GM23338 (cell line): ENCODE measurements around the gene PIAS1. TPM values are rescaled to one million over a fixed set of nuclear protein-coding genes. Genes with fewer than 3 reads are reported as not detected.

ENCODE experiments used
- ATAC-seq: fragments of 200-7000 bp; cut with Tn5 transposase; 3 replicates; pipeline ENCODE4 v1.9.1; 2020
- DNase-seq: peaks from one replicate; pipeline ENCODE4 v3.0.0-alpha.2; 2015; ENCODE audit warnings: low spot score
- H2AFZ ChIP-seq: fragments of 200-600 bp; sonication (generic); 2 replicates; pipeline ENCODE4 v1.8.0; 2016; ENCODE audit warnings: antibody characterized with exemption, mild to moderate bottlenecking, moderate library complexity
- H3F3A ChIP-seq: fragments of 200-600 bp; sonication (generic); replicated peaks from 2 replicates; pipeline ENCODE4 v1.8.0; 2017; ENCODE audit warnings: antibody characterized with exemption, mixed run types, low read depth
- H3K27ac ChIP-seq: fragments of 200-600 bp; sonication (generic); 2 replicates; pipeline ENCODE4 v1.6.1; 2016; ENCODE audit warnings: low read depth
- H3K27me3 ChIP-seq: fragments of 200-600 bp; sonication (generic); 2 replicates; pipeline ENCODE4 v1.8.0; 2016; ENCODE audit warnings: mild to moderate bottlenecking, mixed run types, moderate library complexity; ENCODE audit not compliant: insufficient read depth
- H3K36me3 ChIP-seq: fragments of 200-600 bp; sonication (generic); 2 replicates; pipeline ENCODE4 v1.8.0; 2016; ENCODE audit warnings: mild to moderate bottlenecking; ENCODE audit not compliant: insufficient read depth
- H3K4me1 ChIP-seq: fragments of 200-600 bp; sonication (generic); 2 replicates; pipeline ENCODE4 v1.8.0; 2016; ENCODE audit warnings: mild to moderate bottlenecking, moderate library complexity; ENCODE audit not compliant: insufficient read depth
- H3K4me2 ChIP-seq: fragments of 200-600 bp; sonication (generic); 2 replicates; pipeline ENCODE4 v1.7.1; 2017; ENCODE audit warnings: mixed run types
- H3K4me3 ChIP-seq: fragments of 200-600 bp; sonication (generic); 2 replicates; pipeline ENCODE4 v1.6.1; 2016; ENCODE audit warnings: mixed run types
- H3K79me2 ChIP-seq: fragments of 200-600 bp; sonication (generic); replicated peaks from 2 replicates; pipeline ENCODE4 v1.8.0; 2017; ENCODE audit warnings: mild to moderate bottlenecking; ENCODE audit not compliant: insufficient read depth
- H3K9me2 ChIP-seq: fragments of 200-600 bp; sonication (generic); 2 replicates; pipeline ENCODE4 v1.8.0; 2017; ENCODE audit not compliant: insufficient read depth
- H4K20me1 ChIP-seq: fragments of 200-600 bp; sonication (generic); replicated peaks from 2 replicates; pipeline ENCODE4 v1.8.0; 2017; ENCODE audit warnings: mild to moderate bottlenecking; ENCODE audit not compliant: insufficient read depth
- H3K27ac Mint-ChIP-seq: 2 replicates; pipeline ENCODE4 v1.8.0; 2020; ENCODE audit warnings: inconsistent platforms, mild to moderate bottlenecking, moderate library complexity, mixed read lengths
- H3K27me3 Mint-ChIP-seq: 3 replicates; pipeline ENCODE4 v1.8.0; 2022; ENCODE audit warnings: low read depth, mild to moderate bottlenecking, moderate library complexity, mixed read lengths, inconsistent platforms; ENCODE audit not compliant: insufficient read depth, poor library complexity
- H3K36me3 Mint-ChIP-seq: 3 replicates; pipeline ENCODE4 v1.8.0; 2021; ENCODE audit warnings: low read depth, mild to moderate bottlenecking, inconsistent platforms, moderate library complexity, mixed read lengths
- H3K4me1 Mint-ChIP-seq: 3 replicates; pipeline ENCODE4 v1.8.0; 2020; ENCODE audit warnings: mild to moderate bottlenecking, inconsistent platforms, mixed read lengths
- H3K4me3 Mint-ChIP-seq: 3 replicates; pipeline ENCODE4 v1.8.0; 2021; ENCODE audit warnings: moderate library complexity, mild to moderate bottlenecking, inconsistent platforms, mixed read lengths
- H3K9me3 Mint-ChIP-seq: 3 replicates; pipeline ENCODE4 v1.8.0; 2020; ENCODE audit warnings: moderate library complexity, mild to moderate bottlenecking, inconsistent platforms, mixed read lengths
- CREB1 ChIP-seq: fragments of 250-450 bp; sonication (Bioruptor Pico); IDR thresholded peaks from 2 replicates; pipeline ENCODE4 v1.5.0; 2020; ENCODE audit warnings: low read depth, mild to moderate bottlenecking, moderate library complexity
- EZH2phosphoT487 ChIP-seq: fragments of 200-600 bp; sonication (generic); IDR thresholded peaks from one replicate; pipeline ENCODE4 v1.8.1; 2018; ENCODE audit warnings: antibody characterized with exemption; ENCODE audit not compliant: unreplicated experiment
- JUNB ChIP-seq: IDR thresholded peaks from one replicate; pipeline ENCODE4 v1.6.1; 2016; ENCODE audit warnings: antibody characterized with exemption; ENCODE audit not compliant: unreplicated experiment
- NANOG ChIP-seq: IDR thresholded peaks from 2 replicates; pipeline ENCODE4 v1.6.1; 2016; ENCODE audit warnings: antibody characterized with exemption, borderline replicate concordance
- POLR2AphosphoS5 ChIP-seq: IDR thresholded peaks from 2 replicates; pipeline ENCODE4 v1.6.1; 2016; ENCODE audit warnings: antibody characterized with exemption, low read depth
- REST ChIP-seq: IDR thresholded peaks from one replicate; pipeline ENCODE4 v1.6.1; 2018; ENCODE audit warnings: antibody characterized with exemption; ENCODE audit not compliant: unreplicated experiment
- ZNF114 ChIP-seq: fragments of 250-450 bp; sonication (Bioruptor Pico); IDR thresholded peaks from 2 replicates; pipeline ENCODE4 v1.5.0; 2020; ENCODE audit warnings: mild to moderate bottlenecking, moderate library complexity
- ZNF331 ChIP-seq: fragments of 250-450 bp; sonication (Bioruptor Pico); IDR thresholded peaks from 2 replicates; pipeline ENCODE4 v1.5.0; 2020; ENCODE audit warnings: low read depth, mild to moderate bottlenecking, moderate library complexity
- polyA plus RNA-seq: library from polyadenylated mRNA; unstranded; fragments of >200 nt; fragmentation: Nextera tagmentation; extraction: Ambion mirVana; gene quantifications from 2 replicates; pipeline ENCODE4 v1.2.1, GENCODE V29; 2016
- total RNA-seq: library from RNA; depleted of rRNA; stranded (reverse); fragments of >200 nt; shearing (Covaris generic); gene quantifications from 2 replicates; pipeline ENCODE4 v1.2.3, GENCODE V29; 2014
- TF ChIP-seq, protein P1 (sequence below), 2 experiments: fragments of 200-600 bp in 1 of 2; sonication (generic) in 1 of 2; conservative IDR thresholded peaks; 2 replicates each; pipeline versions ENCODE4 v1.5.1 to v1.6.1; 2016 to 2017; ENCODE audit warnings: antibody characterized with exemption in 2 of 2, low read depth in 2 of 2, mild to moderate bottlenecking in 2 of 2, moderate library complexity in 1 of 2

PIAS1 gene
- total and polyA plus RNA-seq, 2 experiments from 2014 or later: 30.7 to 32.1 TPM

DNA sequence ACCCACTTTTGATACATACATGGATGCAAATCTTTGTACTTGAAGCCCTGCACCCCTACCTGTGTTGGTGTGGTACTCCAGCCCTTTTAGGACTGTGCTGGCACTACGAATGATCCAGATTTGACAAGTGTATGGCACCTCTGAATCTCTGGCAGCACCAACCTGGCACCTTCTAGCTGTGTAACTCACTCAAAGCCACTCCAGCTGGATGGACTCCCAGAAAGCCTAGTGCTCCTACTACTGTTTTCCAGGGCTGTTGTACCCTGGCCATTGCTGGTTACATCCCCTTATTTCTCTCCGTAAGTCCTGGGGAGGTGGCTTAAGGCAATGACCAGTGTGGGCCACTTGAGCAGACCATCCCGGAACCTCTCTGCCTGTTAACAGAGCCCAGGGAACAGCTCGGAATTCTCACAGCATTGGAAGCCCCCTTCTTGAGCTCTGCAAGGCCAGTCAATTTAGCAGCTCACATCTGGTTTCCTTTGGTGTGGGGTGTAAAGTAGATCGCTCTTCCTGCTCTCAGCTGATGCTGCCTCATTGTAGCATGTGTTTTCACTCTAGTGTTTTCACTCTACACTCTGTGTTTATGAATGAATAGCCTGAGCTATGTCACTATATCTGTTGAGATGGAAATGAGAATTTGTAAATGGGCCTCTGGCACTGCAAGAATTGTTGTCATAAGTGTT lies 138.8 kb downstream of the PIAS1 start (continued):
- no peak for TF ChIP-seq ZNF114 (CRISPR knock-in tag)
- TF ChIP-seq EZH2phosphoT487: no peak
- no peak for TF ChIP-seq NANOG
- no peak for TF ChIP-seq ZNF331 (CRISPR knock-in tag)
- no peak for TF ChIP-seq CREB1 (CRISPR knock-in tag)
- TF ChIP-seq, protein P1, sequence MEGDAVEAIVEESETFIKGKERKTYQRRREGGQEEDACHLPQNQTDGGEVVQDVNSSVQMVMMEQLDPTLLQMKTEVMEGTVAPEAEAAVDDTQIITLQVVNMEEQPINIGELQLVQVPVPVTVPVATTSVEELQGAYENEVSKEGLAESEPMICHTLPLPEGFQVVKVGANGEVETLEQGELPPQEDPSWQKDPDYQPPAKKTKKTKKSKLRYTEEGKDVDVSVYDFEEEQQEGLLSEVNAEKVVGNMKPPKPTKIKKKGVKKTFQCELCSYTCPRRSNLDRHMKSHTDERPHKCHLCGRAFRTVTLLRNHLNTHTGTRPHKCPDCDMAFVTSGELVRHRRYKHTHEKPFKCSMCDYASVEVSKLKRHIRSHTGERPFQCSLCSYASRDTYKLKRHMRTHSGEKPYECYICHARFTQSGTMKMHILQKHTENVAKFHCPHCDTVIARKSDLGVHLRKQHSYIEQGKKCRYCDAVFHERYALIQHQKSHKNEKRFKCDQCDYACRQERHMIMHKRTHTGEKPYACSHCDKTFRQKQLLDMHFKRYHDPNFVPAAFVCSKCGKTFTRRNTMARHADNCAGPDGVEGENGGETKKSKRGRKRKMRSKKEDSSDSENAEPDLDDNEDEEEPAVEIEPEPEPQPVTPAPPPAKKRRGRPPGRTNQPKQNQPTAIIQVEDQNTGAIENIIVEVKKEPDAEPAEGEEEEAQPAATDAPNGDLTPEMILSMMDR (conservative IDR thresholded peaks at IDR 0.05; ENCODE audit: low read depth in 2 of 2): no peak

DNA sequence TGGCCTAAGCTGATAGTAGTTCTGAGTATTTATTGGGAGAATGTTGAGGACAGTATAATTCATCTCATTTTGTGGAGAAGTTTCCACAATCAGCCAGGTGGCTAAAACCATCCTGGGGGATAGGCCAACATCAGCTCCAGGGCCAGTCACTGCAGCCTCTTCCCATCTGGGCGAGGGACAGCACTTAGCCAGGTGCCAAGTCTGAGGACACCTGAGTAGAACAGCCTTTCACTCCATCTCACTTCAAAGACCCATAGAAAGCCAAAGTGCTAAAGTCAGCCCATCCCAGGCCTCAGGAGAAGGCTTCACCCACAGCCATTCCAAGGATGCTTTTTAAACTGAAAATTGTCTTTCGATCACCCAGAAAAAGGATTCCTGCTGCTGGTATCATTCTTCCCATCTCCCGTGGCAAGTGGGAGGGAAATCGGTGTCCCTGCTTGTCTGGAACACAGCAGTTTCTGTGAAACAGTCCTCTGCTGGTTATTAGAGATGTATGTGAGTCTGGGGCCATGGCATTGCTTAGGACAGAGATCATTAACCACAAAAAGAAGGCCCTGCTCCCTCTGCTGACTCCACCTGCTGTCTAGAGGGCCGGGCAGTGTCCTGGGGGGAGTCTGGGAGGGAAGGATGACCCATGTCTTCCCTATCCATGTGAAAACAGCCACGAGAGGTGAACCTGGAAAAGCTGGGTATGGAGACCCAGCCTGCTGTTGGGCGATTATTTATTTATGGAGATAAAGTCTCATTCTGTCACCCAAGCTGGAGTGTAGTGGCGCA lies 141.4 kb downstream of the PIAS1 start:
- Histone ChIP-seq H3K27me3 (no peaks in the 10 kb centered on the region), H3K9me2 (no peaks in the 10 kb centered on the region), H3K4me3 (no peak overlapping the region), H3K4me1 (no peaks in the 10 kb centered on the region), H3K79me2 (0 out of 2 replicates have a peak, but pooled peaks cover 3% of the 10 kb centered on the region), H3F3A (no peaks in the 10 kb centered on the region), H2AFZ (no peak overlapping the region), H3K36me3 (peaks cover 7% of the 10 kb centered on the region; the same call in 1 of the 2 replicates), H3K27ac (peak overlapping the region; percentile 24; the same call in 1 of the 2 replicates), H4K20me1 (peaks cover 9% of the 10 kb centered on the region; the same call in 1 of the 2 replicates), H3K4me2 (no peak overlapping the region)
- H3K36me3 Mint-ChIP-seq: peaks cover 30% of the 10 kb centered on the region
- ATAC-seq (no peak), DNase-seq (no peak)
- H3K27me3 Mint-ChIP-seq: peaks cover 7% of the 10 kb centered on the region
- H3K4me3 Mint-ChIP-seq: no peak overlapping the region
- H3K9me3 Mint-ChIP-seq: no peaks in the 10 kb centered on the region
- H3K27ac Mint-ChIP-seq: no peak overlapping the region
- peaks cover 24% of the 10 kb centered on the region for H3K4me1 Mint-ChIP-seq
- TF ChIP-seq ZNF331 (CRISPR knock-in tag): no peak

- H4K20me1 ChIP-seq: peaks cover 10% of the 10 kb centered on the region; the same call in 1 of the 2 replicates
- TF ChIP-seq NANOG: no peak
- no peak for TF ChIP-seq POLR2AphosphoS5
- TF ChIP-seq, protein P1 (conservative IDR thresholded peaks at IDR 0.05; ENCODE audit: low read depth in 2 of 2): no peak
- TF ChIP-seq REST: no peak
- TF ChIP-seq ZNF331 (CRISPR knock-in tag): no peak
- no peak for TF ChIP-seq ZNF114 (CRISPR knock-in tag)
- no peak for TF ChIP-seq JUNB
- no peak for TF ChIP-seq CREB1 (CRISPR knock-in tag)
- DNase-seq (no peak), ATAC-seq (no peak)
- 0 out of 2 replicates have a peak, but pooled peaks cover 3% of the 10 kb centered on the region for H3K79me2 ChIP-seq
- no peak overlapping the region for H2AFZ ChIP-seq
- H3K27me3 ChIP-seq: no peaks in the 10 kb centered on the region
- no peak overlapping the region for H3K27ac ChIP-seq
- Mint-ChIP-seq H3K4me3 (no peak overlapping the region), H3K9me3 (no peaks in the 10 kb centered on the region), H3K27me3 (peaks cover 10% of the 10 kb centered on the region), H3K4me1 (peaks cover 25% of the 10 kb centered on the region), H3K27ac (no peak overlapping the region), H3K36me3 (peaks cover 30% of the 10 kb centered on the region)
- H3K36me3 ChIP-seq: peaks cover 7% of the 10 kb centered on the region; the same call in 1 of the 2 replicates
- H3K4me1 ChIP-seq: peaks cover 6% of the 10 kb centered on the region
- H3K9me2 ChIP-seq: no peaks in the 10 kb centered on the region
- no peak overlapping the region for H3K4me2 ChIP-seq
- no peak overlapping the region for H3K4me3 ChIP-seq
- H3F3A ChIP-seq: peaks cover under 1% of the 10 kb centered on the region; the same call in 1 of the 2 replicates
These were observed 142.5 kb downstream of the PIAS1 start for GRCh38 chr15:68196445-68197169.
